ENCODE data around the gene HOXC6.

The HOXC6 gene

GRCh38 chr12:54002278-54002914, 25.8 kb upstream of the HOXC6 start:
- DNase-seq (ENCODE audit: low read depth in 2 of 2) = no peak

- DNase-seq (ENCODE audit: low read depth in 2 of 2) = no peak
Measured at GRCh38 chr12:54002915-54003389, 25.3 kb upstream of the HOXC6 start.

DNA sequence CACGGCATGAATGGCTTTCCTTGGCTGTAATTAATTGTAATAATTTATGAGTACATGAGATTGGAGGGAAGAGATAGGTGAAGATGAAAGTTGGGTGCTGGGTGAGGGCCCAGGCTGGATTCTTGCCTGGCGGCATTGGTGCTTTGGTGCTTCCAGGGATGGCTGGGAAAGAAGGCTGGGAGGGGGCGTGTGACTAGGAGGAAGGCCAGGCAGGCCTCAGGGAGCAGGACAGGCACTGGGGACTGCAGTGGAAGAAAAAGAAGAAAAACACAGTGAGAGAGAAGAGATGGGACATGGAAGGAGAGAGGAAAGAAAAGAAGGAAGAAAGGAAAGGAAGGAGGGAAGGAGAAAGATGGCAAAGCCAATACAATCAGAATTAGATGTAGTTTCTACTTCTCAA, 24.6 kb upstream of the HOXC6 start:
- DNase-seq (ENCODE audit: low read depth in 2 of 2) = no peak

GRCh38 chr12:54004063-54004840, 24.0 kb upstream of the HOXC6 start:
- DNase-seq (ENCODE audit: low read depth in 2 of 2) = no peak

DNA sequence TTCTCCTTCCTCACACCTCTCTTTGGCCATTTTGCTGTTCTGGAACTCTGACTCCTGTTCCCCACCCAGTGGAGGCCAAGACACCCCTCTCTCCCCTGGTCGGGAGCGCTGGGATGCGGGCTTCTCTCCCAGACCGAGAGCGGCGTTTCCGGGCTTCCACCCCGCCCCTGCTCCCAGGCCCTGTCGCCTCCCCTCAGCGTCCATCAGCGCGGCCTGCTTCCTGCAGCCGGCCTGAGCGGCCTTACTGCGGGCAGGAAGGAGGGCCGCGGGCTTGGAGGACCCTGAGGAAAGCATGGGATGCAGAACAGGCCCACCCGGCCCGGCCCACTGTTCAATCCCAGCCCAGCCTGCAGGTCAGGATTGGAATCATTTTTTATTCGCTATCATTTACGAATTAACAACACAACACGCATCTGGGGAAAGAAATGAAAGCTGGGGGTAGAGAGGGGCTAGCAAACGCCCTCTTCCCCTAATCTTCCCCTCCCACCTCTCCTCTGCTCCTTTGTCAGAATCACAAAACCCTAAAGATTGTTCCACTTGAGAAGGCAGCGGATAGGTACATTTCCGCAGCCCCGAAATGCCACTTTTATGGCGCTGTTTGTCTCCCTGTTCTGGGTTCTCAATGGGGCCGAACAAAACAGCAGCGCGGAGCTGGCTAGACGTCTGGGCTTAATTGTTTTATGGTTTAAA, 23.3 kb upstream of the HOXC6 start:
- DNase-seq (ENCODE audit: low read depth in 2 of 2) = no peak

DNA sequence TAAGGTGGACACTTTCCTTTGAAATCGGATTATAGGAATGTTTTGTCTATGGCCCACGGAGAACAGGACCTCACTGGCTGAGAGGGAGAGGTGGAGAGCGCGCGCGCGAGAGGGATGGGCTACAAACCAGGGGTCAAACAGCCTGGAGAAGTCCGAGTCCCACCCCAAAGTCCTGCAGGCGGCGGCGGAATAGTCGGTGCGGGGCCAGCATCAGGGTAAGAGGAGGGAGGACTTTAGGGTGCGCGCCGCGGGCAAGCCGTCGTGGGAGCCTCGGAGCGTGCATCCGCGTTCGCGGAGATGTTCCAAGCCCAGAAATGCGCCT, 22.7 kb upstream of the HOXC6 start:
- DNase-seq (ENCODE audit: low read depth in 2 of 2) = no peak

DNA sequence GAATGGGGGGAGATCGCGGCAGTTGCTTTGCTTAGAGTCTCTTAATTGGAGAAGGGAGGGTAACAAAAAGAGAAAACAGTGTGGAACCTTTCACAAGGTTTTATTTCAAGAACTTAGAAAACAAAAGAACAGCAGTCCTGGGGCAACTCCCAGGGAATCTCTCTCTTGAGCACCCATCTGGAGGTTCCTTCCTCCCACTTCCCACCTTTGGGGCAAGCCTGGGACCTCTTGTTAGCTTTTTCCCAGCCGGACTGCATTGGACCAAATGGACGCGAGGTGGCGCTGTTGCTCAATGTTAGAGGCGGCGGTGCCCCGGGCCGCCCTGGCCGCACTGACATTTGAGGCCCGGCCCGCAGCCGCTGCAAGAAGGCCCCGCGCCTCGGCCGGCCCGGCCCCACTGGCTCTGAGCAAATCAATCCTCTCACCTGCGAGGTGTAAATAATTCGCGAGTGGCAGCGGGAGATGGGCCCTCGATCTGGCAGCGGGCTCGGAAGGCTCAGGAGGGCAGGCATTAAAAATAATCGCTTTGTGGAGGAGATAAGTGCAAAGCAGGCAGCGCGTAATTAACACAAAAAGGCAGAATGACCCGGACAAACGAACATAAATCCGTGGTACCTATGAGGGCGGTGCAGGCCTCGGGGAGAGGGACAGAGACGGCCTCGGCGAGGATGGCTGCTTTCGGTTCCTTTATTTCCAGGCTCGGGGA, 22.2 kb upstream of the HOXC6 start:
- DNase-seq (ENCODE audit: low read depth in 2 of 2) = peak; percentile 69 to 75

GRCh38 chr12:54006559-54007220, 21.6 kb upstream of the HOXC6 start:
- no peak for DNase-seq (ENCODE audit: low read depth in 2 of 2)

DNA sequence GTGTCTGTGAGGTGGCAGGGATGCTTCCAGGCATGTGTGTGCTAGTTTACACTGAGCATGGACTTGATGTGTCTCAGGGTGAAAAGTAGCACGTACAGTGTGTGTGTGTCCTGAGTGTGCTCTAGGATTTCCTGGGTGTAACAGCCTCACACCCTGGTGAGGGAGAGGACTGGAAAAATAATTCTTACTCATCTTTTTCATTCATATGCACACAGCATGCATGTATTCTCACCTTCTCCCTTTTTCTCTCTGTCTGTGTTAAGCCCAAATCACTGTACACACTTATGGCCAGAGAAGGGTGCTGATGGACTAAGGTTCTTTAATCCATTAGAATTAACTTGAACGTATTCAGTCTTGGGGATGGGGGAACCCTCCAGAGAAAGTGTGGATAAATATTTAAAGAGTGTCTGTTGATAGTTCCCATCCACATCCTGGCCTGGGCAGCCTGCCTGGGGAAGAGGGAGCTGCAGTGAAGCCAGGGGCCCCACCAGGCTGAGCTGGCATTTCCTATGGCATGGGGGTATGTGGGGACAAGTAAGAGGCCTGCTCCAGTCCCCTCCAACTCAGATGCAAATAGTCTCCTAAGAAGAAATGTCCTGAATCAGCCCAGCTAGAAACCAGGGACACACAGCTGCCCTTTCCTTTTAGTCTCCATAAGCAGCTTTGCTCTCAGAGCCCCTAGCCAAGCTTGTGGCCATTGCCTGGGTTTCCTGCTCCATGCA, 20.5 kb upstream of the HOXC6 start:
- no peak for DNase-seq (ENCODE audit: low read depth in 2 of 2)

- no peak for DNase-seq (ENCODE audit: low read depth in 2 of 2)
Measured at GRCh38 chr12:54008260-54008552, 20.0 kb upstream of the HOXC6 start.

GRCh38 chr12:54009171-54010052, 18.8 kb upstream of the HOXC6 start:
- no peak for DNase-seq (ENCODE audit: low read depth in 2 of 2)

- DNase-seq (ENCODE audit: low read depth in 2 of 2) = no peak
Measured at GRCh38 chr12:54010053-54010971, 17.9 kb upstream of the HOXC6 start.

DNA sequence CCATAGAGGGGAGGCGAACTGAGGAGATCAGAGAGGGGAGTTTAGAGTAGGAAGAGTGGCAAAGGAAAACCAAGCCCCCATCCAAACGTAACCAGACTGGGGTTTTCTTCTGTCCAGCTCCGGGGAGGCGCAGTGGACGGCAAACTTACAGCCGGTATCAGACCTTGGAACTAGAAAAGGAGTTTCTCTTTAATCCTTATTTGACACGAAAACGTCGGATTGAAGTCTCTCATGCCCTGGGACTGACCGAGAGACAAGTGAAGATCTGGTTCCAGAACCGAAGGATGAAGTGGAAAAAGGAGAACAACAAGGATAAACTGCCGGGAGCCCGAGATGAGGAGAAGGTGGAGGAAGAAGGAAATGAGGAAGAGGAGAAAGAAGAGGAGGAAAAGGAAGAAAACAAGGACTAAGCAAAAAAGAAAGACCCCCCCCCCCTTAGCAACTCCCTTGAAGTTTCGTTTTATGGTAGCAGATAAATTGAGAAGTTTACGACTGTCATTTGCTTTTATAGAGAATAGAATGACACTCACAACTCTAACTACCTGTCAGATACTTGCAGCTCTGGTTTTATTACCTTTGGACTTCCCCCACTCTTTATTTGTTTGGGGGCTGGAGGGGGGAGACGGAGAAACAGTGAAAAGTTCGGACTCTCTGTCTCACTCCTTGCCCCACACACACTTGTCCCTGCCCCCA, 17.1 kb upstream of the HOXC6 start:
- no peak for DNase-seq (ENCODE audit: low read depth in 2 of 2)

DNA sequence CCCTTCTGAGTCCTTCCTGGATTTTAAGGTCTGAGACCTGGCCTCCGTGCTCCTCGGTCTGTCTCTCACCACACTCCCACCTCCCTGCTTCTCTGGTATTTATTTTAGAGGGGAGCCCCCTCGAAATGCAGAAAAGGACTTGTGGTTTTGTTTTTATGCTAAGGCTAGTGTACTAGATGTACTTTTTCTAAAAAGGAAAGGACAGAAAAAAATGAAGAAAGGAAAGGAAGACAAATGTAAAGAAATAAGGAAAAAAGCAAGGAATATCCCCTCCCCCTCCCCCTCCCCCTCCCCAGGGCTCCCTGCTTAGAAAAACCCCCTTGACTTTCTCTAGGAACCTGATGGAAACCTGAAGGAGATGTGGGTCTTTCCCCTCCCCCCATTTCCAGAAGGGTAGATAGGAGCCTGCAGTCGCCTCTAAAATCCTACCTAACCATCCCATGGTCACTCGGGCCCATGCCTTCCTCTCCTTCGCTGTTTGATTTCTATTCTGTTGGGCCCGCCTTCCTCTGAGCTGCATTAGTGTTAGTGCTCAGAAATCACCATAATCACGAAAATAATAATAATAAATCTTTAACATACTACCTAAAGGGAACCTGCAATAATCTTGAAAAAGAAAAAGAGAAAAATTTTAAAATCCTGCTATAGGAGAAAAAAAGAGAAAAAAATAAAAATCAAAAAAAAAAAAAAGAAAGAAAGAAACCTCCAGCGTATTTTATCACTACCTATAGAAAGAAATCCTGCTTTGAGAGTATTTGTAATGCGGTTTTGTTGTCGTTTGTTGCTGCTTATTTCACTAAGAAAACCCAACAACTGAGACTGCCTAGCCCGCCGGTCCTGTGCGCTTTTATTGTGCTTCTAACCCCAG, 16.3 kb upstream of the HOXC6 start:
- no peak for DNase-seq (ENCODE audit: low read depth in 2 of 2)

DNA sequence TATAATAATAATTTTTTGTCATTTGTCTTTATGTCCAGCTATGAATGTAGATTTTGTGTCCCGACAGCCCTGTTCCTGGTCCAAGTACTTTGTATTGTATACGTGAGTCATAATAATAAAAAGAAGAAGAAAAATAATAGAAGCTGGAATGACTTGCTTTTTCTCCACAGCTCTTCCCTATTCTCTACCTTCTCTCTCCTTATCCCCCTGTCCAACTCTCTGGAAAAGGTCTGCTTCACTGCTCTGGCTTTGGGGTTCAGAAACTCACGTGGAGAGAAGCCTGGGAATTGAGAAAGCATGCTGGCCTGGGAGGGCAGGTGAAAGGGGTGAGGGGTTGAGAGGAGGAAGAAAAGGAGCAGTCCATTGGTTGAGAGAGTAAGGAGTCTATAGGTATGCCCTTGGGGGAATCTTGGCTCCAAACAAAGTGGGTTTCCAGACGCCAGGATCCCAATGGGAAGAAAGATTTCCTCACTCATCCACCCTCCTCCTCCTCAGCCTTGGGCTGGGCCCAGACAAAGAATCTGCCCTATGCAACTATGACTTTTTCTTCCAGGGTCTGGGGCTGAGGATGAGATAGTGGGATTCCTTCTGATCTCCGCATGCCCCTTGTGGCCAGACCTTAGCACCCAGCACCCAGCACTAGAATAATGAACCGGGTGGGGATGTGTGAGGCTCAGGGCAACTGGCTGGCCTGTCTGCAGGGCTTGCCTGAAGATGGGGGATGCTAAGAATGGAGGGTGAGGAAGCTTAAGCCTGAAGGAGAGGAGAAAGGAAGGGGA, 15.4 kb upstream of the HOXC6 start:
- no peak for DNase-seq (ENCODE audit: low read depth in 2 of 2)

DNA sequence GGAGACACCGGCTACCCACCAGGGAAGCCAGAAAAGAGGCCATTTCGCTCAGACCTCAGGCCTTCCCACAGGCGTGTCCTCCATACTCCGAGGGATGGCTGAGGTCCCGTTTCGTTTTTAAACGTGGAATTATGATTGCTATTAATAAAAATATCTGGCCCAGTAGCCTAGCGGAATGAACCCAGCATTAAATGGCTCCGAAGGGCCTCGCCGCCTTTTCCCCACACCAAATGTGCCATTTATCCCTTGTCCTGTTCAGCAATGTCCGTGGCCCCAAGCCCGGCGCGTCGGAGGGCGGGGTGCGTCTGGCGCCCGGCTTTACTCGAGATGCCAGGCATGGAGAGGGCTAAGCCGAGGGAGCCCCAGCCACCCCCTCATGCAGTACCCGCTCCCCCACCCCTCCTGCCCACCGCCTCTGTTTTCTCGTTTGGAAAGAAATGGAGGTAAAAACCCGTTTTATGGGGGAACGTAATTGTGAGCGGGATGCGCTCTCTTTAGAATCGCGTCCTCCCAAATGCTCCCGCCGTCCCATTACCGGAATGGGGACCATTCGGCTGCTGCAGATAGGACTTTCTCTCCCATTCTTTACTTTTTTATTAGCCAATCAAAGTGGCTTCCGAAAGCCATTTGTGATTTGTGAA, 13.7 kb upstream of the HOXC6 start:
- no peak for DNase-seq (ENCODE audit: low read depth in 2 of 2)
